T-cell (primary cell): ENCODE results near the gene C16orf87. TPM values are rescaled to one million over a fixed set of nuclear protein-coding genes. Genes with fewer than 3 reads are reported as not detected.

Experiments
- ATAC-seq, 4 experiments: fragments of 200-7000 bp in 3 of 4; fragments of 150-1000 bp in 1 of 4; cut with Tn5 transposase; replicated peaks in 1 of 4; 1 replicate in 3 of 4; 2 replicates in 1 of 4; pipeline ENCODE4 v1.10.0; 2021; ENCODE audit warnings: moderate library complexity in 3 of 4, mild to moderate bottlenecking in 2 of 4, moderate number of reproducible peaks in 1 of 4
- CTCF ChIA-PET, 2 donors: fragments of 300-600 bp; sonication (Branson Sonifier 250); formaldehyde crosslinking; loops; one replicate each; lab custom pipeline; 2022; ENCODE audit warnings: antibody characterized with exemption in 2 of 2; lab: Charles Lee
- POLR2A ChIA-PET, 2 donors: fragments of 300-600 bp; sonication (Branson Sonifier 250); formaldehyde crosslinking; loops; one replicate each; lab custom pipeline; 2022; ENCODE audit warnings: antibody characterized with exemption in 2 of 2; lab: Charles Lee
- DNase-seq, 35 experiments: peaks; one replicate each; pipeline versions ENCODE4 v3.0.0 to v3.0.0-alpha.2; 2013 to 2023
- H3K27ac ChIP-seq: one replicate; pipeline ENCODE4 v1.5.1; 2013; ENCODE audit warnings: low read length
- H3K27me3 ChIP-seq, 2 experiments: replicated peaks in 1 of 2; 1 replicate in 1 of 2; 2 replicates in 1 of 2; pipeline versions ENCODE4 v1.6.1 to v1.7.0; 2013; ENCODE audit warnings: low read length in 1 of 2, mixed read lengths in 1 of 2; ENCODE audit not compliant: control insufficient read depth in 2 of 2, insufficient read depth in 2 of 2; ENCODE audit errors: extremely low read depth in 1 of 2
- H3K36me3 ChIP-seq, 2 donors: 1 replicate in 1 of 2; 2 replicates in 1 of 2; pipeline versions ENCODE4 v1.6.1 to v1.7.0; 2013; ENCODE audit warnings: low read length in 1 of 2; ENCODE audit not compliant: control insufficient read depth in 2 of 2, insufficient read depth in 1 of 2; ENCODE audit errors: extremely low read depth in 1 of 2
- H3K4me1 ChIP-seq, 2 experiments: 1 replicate in 1 of 2; 2 replicates in 1 of 2; pipeline versions ENCODE4 v1.6.1 to v1.7.0; 2013; ENCODE audit warnings: low read length in 2 of 2, mixed read lengths in 1 of 2; ENCODE audit not compliant: insufficient read depth in 2 of 2, control insufficient read depth in 1 of 2; ENCODE audit errors: extremely low read depth in 1 of 2
- H3K4me3 ChIP-seq, 2 donors: 1 replicate in 1 of 2; 2 replicates in 1 of 2; pipeline versions ENCODE4 v1.5.1 to v1.7.0; 2013; ENCODE audit warnings: mild to moderate bottlenecking in 2 of 2, low read length in 1 of 2, moderate library complexity in 1 of 2; ENCODE audit not compliant: control insufficient read depth in 1 of 2; ENCODE audit errors: extremely low read depth in 1 of 2
- H3K9me3 ChIP-seq: 2 replicates; pipeline ENCODE4 v1.7.0; 2013
- H3K27ac Mint-ChIP-seq, 2 donors: one replicate each; pipeline ENCODE4 v1.8.0; 2020 to 2021; ENCODE audit warnings: mild to moderate bottlenecking in 2 of 2, mixed read lengths in 2 of 2
- H3K27me3 Mint-ChIP-seq, 2 donors: one replicate each; pipeline ENCODE4 v1.8.0; 2021 to 2022; ENCODE audit warnings: mixed read lengths in 2 of 2
- H3K36me3 Mint-ChIP-seq: one replicate; pipeline ENCODE4 v1.8.0; 2021; ENCODE audit warnings: mixed read lengths
- H3K4me1 Mint-ChIP-seq, 3 donors: one replicate each; pipeline ENCODE4 v1.8.0; 2020 to 2022; ENCODE audit warnings: mixed read lengths in 3 of 3, mild to moderate bottlenecking in 1 of 3
- H3K4me3 Mint-ChIP-seq, 3 donors: one replicate each; pipeline ENCODE4 v1.8.0; 2020 to 2022; ENCODE audit warnings: mild to moderate bottlenecking in 3 of 3, mixed read lengths in 3 of 3, moderate library complexity in 3 of 3
- H3K9me3 Mint-ChIP-seq, 3 donors: one replicate each; pipeline ENCODE4 v1.8.0; 2020 to 2022; ENCODE audit warnings: mixed read lengths in 3 of 3
- WGBS: methylation state at CpG from one replicate; pipeline ENCODE4 v1.1.5; 2013; ENCODE audit warnings: missing lambda C conversion rate; ENCODE audit not compliant: insufficient coverage; 5-methylcytosine and 5-hydroxymethylcytosine counted together
- total RNA-seq, 35 experiments: library from RNA in 6 of 35; stranded (reverse) in 6 of 35; fragments of 120-200 nt in 1 of 35; gene quantifications; one replicate each; pipeline versions ENCODE4 v1.2.1 to v1.2.4 and lab custom pipeline; 2013 to 2026

C16orf87 gene
- total RNA-seq, 5 donors from 2014 or later (not counting 1 experiment from before 2014, with no cell fraction given): 5.2 to 15.6 (median 7.2) TPM

- no peak overlapping the region for H3K4me3 ChIP-seq
- no peak overlapping the region for H3K27ac Mint-ChIP-seq
- no peaks in the 10 kb centered on the region for H3K36me3 ChIP-seq
- H3K9me3 ChIP-seq: no peaks in the 10 kb centered on the region
- H3K9me3 Mint-ChIP-seq: peaks cover 9 to 10% (median 9%) of the 10 kb centered on the region in 3 donors
- H3K27me3 ChIP-seq: peaks cover 0 to 2% of the 10 kb centered on the region in 2 experiments
- POLR2A ChIA-PET: no interaction called here
- H3K27me3 Mint-ChIP-seq: peaks cover 0 to 3% of the 10 kb centered on the region in 2 donors
- no peak for DNase-seq
- H3K4me1 Mint-ChIP-seq: peaks cover 0 to 6% (median 0%) of the 10 kb centered on the region in 3 donors
- H3K36me3 Mint-ChIP-seq: peaks cover 5% of the 10 kb centered on the region
- H3K4me1 ChIP-seq: no peaks in the 10 kb centered on the region
- CTCF ChIA-PET: no interaction called here
- H3K4me3 Mint-ChIP-seq: no peak overlapping the region
- no peak for ATAC-seq
- no peak overlapping the region for H3K27ac ChIP-seq
- WGBS: no CpG with 5 or more reads among the region's 4 CpGs
These were observed 47.2 kb downstream of the C16orf87 start for GRCh38 chr16:46783800-46784199.

- peaks cover 0 to 11% of the 10 kb centered on the region in 2 experiments for H3K27me3 ChIP-seq
- no peak overlapping the region for H3K27ac ChIP-seq
- Mint-ChIP-seq H3K9me3 (peaks cover 9 to 10% (median 9%) of the 10 kb centered on the region in 3 donors), H3K27ac (no peak overlapping the region), H3K27me3 (peaks cover 0 to 3% of the 10 kb centered on the region in 2 donors), H3K4me1 (peaks cover 0 to 1% (median 0%) of the 10 kb centered on the region in 3 donors), H3K36me3 (peaks cover 5% of the 10 kb centered on the region), H3K4me3 (no peak overlapping the region)
- ChIA-PET POLR2A (no interaction called here), CTCF (no interaction called here)
- no peaks in the 10 kb centered on the region for H3K4me1 ChIP-seq
- H3K36me3 ChIP-seq: no peaks in the 10 kb centered on the region
- no peak overlapping the region for H3K4me3 ChIP-seq
- no peaks in the 10 kb centered on the region for H3K9me3 ChIP-seq
- WGBS: no CpG with 5 or more reads among the region's 2 CpGs
- no peak for ATAC-seq
- DNase-seq: no peak
These were observed 48.7 kb downstream of the C16orf87 start for GRCh38 chr16:46782320-46782719.

GRCh38 chr16:46777804-46778203 is 53.2 kb downstream of the C16orf87 start:
- Mint-ChIP-seq H3K36me3 (no peaks in the 10 kb centered on the region), H3K27me3 (peaks cover 0 to 3% of the 10 kb centered on the region in 2 donors), H3K27ac (no peak overlapping the region), H3K9me3 (no peaks in the 10 kb centered on the region), H3K4me1 (no peaks in the 10 kb centered on the region), H3K4me3 (no peak overlapping the region)
- no peaks in the 10 kb centered on the region for H3K36me3 ChIP-seq
- no peaks in the 10 kb centered on the region for H3K4me1 ChIP-seq
- H3K9me3 ChIP-seq: no peaks in the 10 kb centered on the region
- WGBS: 80% methylated on average over 5 of the region's 12 CpGs
- peaks cover 0 to 11% of the 10 kb centered on the region in 2 experiments for H3K27me3 ChIP-seq
- ChIA-PET POLR2A (interaction anchor here in 1 of 2 donors (0.6 kb wide), 1 partner anchor 14 kb away, joined by 3 read pairs; no protein-coding TSS in a partner anchor), CTCF (interaction anchor here in 1 of 2 donors (0.6 kb wide), 1 partner anchor 1004 kb away, joined by 5 read pairs; no protein-coding TSS in a partner anchor)
- H3K4me3 ChIP-seq: no peak overlapping the region
- DNase-seq: no peak
- H3K27ac ChIP-seq: no peak overlapping the region
- ATAC-seq: no peak

- ATAC-seq (no peak), DNase-seq (no peak)
- Mint-ChIP-seq H3K9me3 (no peaks in the 10 kb centered on the region), H3K4me1 (no peaks in the 10 kb centered on the region), H3K4me3 (no peak overlapping the region), H3K36me3 (no peaks in the 10 kb centered on the region), H3K27ac (no peak overlapping the region), H3K27me3 (no peaks in the 10 kb centered on the region)
- ChIA-PET CTCF (interaction anchor here in 1 of 2 donors (0.6 kb wide), 1 partner anchor 54 kb away, joined by 5 read pairs; no protein-coding TSS in a partner anchor), POLR2A (no interaction called here)
- WGBS: 66% methylated on average over 2 of the region's 4 CpGs
- H3K4me1 ChIP-seq: no peaks in the 10 kb centered on the region
- no peak overlapping the region for H3K27ac ChIP-seq
- no peak overlapping the region for H3K4me3 ChIP-seq
- H3K36me3 ChIP-seq: no peaks in the 10 kb centered on the region
- H3K9me3 ChIP-seq: no peaks in the 10 kb centered on the region
- H3K27me3 ChIP-seq: peaks cover 0 to 10% of the 10 kb centered on the region in 2 experiments
These were observed 55.8 kb downstream of the C16orf87 start for GRCh38 chr16:46775214-46775613.

- Mint-ChIP-seq H3K27me3 (no peaks in the 10 kb centered on the region), H3K9me3 (no peaks in the 10 kb centered on the region), H3K36me3 (no peaks in the 10 kb centered on the region), H3K4me1 (no peaks in the 10 kb centered on the region), H3K27ac (no peak overlapping the region), H3K4me3 (no peak overlapping the region)
- Histone ChIP-seq H3K9me3 (no peaks in the 10 kb centered on the region), H3K27ac (no peak overlapping the region), H3K27me3 (peaks cover 0 to 9% of the 10 kb centered on the region in 2 experiments), H3K4me3 (no peak overlapping the region), H3K36me3 (no peaks in the 10 kb centered on the region), H3K4me1 (no peaks in the 10 kb centered on the region)
- ChIA-PET POLR2A (no interaction called here), CTCF (interaction anchor here in 1 of 2 donors (0.6 kb wide), 1 partner anchor 55 kb away, joined by 5 read pairs; no protein-coding TSS in a partner anchor)
- DNase-seq: no peak
- 83% methylated on average over 1 of the region's 3 CpGs for WGBS
- no peak for ATAC-seq
These were observed 56.2 kb downstream of the C16orf87 start for GRCh38 chr16:46774743-46775177.

- Mint-ChIP-seq H3K9me3 (no peaks in the 10 kb centered on the region), H3K27ac (no peak overlapping the region), H3K36me3 (no peaks in the 10 kb centered on the region), H3K4me1 (no peaks in the 10 kb centered on the region), H3K27me3 (no peaks in the 10 kb centered on the region), H3K4me3 (no peak overlapping the region)
- Histone ChIP-seq H3K9me3 (no peaks in the 10 kb centered on the region), H3K27ac (no peak overlapping the region), H3K4me3 (no peak overlapping the region), H3K4me1 (no peaks in the 10 kb centered on the region), H3K27me3 (peaks cover 0 to under 1% of the 10 kb centered on the region in 2 experiments), H3K36me3 (no peaks in the 10 kb centered on the region)
- DNase-seq (no peak), ATAC-seq (no peak)
- ChIA-PET POLR2A (no interaction called here), CTCF (interaction anchor here in 1 of 2 donors (0.8 kb wide), 1 partner anchor 88 kb away, joined by 3 read pairs; no protein-coding TSS in a partner anchor)
- WGBS: no CpG with 5 or more reads among the region's 4 CpGs
These were observed 58.5 kb downstream of the C16orf87 start for GRCh38 chr16:46772463-46772862.
